Measurements from ENCODE around the gene YJEFN3. TPM values are rescaled to one million over a fixed set of nuclear protein-coding genes. Genes with fewer than 3 reads are reported as not detected.
A peak's percentile ranks its signal among the peaks of the same experiment; 100 is the strongest.

The YJEFN3 gene
- polyA plus RNA-seq, 1 donor (not counting 4 experiments of a cell fraction or from before 2014, with no cell fraction given) = 1.2 TPM

GRCh38 chr19:19562665-19563347, 34.1 kb downstream of the YJEFN3 start:
- Histone ChIP-seq H3K27ac (ENCODE audit: control insufficient read depth, insufficient read depth, low read length) (no peak overlapping the region), H3K27me3 (ENCODE audit: control insufficient read depth, extremely low read depth, insufficient read depth, low read length) (no peaks in the 10 kb centered on the region), H2AFZ (ENCODE audit: control insufficient read depth, low read length) (no peak overlapping the region), H3K36me3 (ENCODE audit: control insufficient read depth in 2 of 2, extremely low read depth in 1 of 2, insufficient read depth in 2 of 2, low read length in 2 of 2) (no peaks in the 10 kb centered on the region), H3K9me1 (ENCODE audit: control insufficient read depth, extremely low read depth, insufficient read depth, low read length) (no peaks in the 10 kb centered on the region), H3K9ac (ENCODE audit: control insufficient read depth, extremely low read depth, insufficient read depth, low read length) (no peak overlapping the region), H4K20me1 (ENCODE audit: control insufficient read depth, extremely low read depth, insufficient read depth, low read length) (no peaks in the 10 kb centered on the region), H3K4me1 (ENCODE audit: control insufficient read depth, extremely low read depth, insufficient read depth, low read length) (no peaks in the 10 kb centered on the region), H3K9me3 (ENCODE audit: control insufficient read depth, low read depth, low read length) (no peaks in the 10 kb centered on the region), H3K4me2 (ENCODE audit: control insufficient read depth, extremely low read depth, insufficient read depth, low read depth, low read length) (no peak overlapping the region), H3K79me2 (ENCODE audit: control insufficient read depth, insufficient read depth, low read length) (no peaks in the 10 kb centered on the region), H3K4me3 (ENCODE audit: control insufficient read depth in 2 of 3, extremely low read depth in 1 of 3, insufficient read depth in 2 of 3, low read depth in 1 of 3, low read length in 3 of 3) (no peak overlapping the region)
- dilution Hi-C loops (cut with MboI; ENCODE audit: extremely low pct_ligation_motif_present, low sequenced_read_pairs) = no loop called here
- no peak for DNase-seq (ENCODE audit: low read depth, low spot score)
- TF ChIP-seq CTCF (optimal IDR thresholded peaks at IDR 0.05 in 1 of 3, IDR thresholded peaks at IDR 0.05 in 1 of 3, conservative IDR thresholded peaks at IDR 0.05 in 1 of 3; ENCODE audit: extremely low read depth in 1 of 3, insufficient read depth in 2 of 3, low read length in 3 of 3) (peak in 2 of 3 experiments; percentile 14 to 47), EZH2 (IDR thresholded peaks at IDR 0.05; ENCODE audit: low read length) (no peak)
- no peak for FAIRE-seq

- Histone ChIP-seq H3K36me3 (ENCODE audit: control insufficient read depth in 2 of 2, extremely low read depth in 1 of 2, insufficient read depth in 2 of 2, low read length in 2 of 2) (no peaks in the 10 kb centered on the region), H3K4me3 (ENCODE audit: control insufficient read depth in 2 of 3, extremely low read depth in 1 of 3, insufficient read depth in 2 of 3, low read depth in 1 of 3, low read length in 3 of 3) (no peak overlapping the region), H3K4me2 (ENCODE audit: control insufficient read depth, extremely low read depth, insufficient read depth, low read depth, low read length) (no peak overlapping the region), H3K27me3 (ENCODE audit: control insufficient read depth, extremely low read depth, insufficient read depth, low read length) (no peaks in the 10 kb centered on the region), H4K20me1 (ENCODE audit: control insufficient read depth, extremely low read depth, insufficient read depth, low read length) (no peaks in the 10 kb centered on the region), H3K27ac (ENCODE audit: control insufficient read depth, insufficient read depth, low read length) (no peak overlapping the region), H3K9ac (ENCODE audit: control insufficient read depth, extremely low read depth, insufficient read depth, low read length) (no peak overlapping the region), H3K79me2 (ENCODE audit: control insufficient read depth, insufficient read depth, low read length) (no peaks in the 10 kb centered on the region), H3K9me3 (ENCODE audit: control insufficient read depth, low read depth, low read length) (no peaks in the 10 kb centered on the region), H2AFZ (ENCODE audit: control insufficient read depth, low read length) (no peak overlapping the region), H3K4me1 (ENCODE audit: control insufficient read depth, extremely low read depth, insufficient read depth, low read length) (no peaks in the 10 kb centered on the region), H3K9me1 (ENCODE audit: control insufficient read depth, extremely low read depth, insufficient read depth, low read length) (no peaks in the 10 kb centered on the region)
- DNase-seq (ENCODE audit: low read depth, low spot score) (no peak), FAIRE-seq (no peak)
- TF ChIP-seq CTCF (optimal IDR thresholded peaks at IDR 0.05 in 1 of 3, IDR thresholded peaks at IDR 0.05 in 1 of 3, conservative IDR thresholded peaks at IDR 0.05 in 1 of 3; ENCODE audit: extremely low read depth in 1 of 3, insufficient read depth in 2 of 3, low read length in 3 of 3) (no peak), EZH2 (IDR thresholded peaks at IDR 0.05; ENCODE audit: low read length) (no peak)
- dilution Hi-C loops (cut with MboI; ENCODE audit: extremely low pct_ligation_motif_present, low sequenced_read_pairs) = no loop called here
Measured at GRCh38 chr19:19563348-19563848, 34.7 kb downstream of the YJEFN3 start.
